Measurements from ENCODE around the gene PPARA.

DNA sequence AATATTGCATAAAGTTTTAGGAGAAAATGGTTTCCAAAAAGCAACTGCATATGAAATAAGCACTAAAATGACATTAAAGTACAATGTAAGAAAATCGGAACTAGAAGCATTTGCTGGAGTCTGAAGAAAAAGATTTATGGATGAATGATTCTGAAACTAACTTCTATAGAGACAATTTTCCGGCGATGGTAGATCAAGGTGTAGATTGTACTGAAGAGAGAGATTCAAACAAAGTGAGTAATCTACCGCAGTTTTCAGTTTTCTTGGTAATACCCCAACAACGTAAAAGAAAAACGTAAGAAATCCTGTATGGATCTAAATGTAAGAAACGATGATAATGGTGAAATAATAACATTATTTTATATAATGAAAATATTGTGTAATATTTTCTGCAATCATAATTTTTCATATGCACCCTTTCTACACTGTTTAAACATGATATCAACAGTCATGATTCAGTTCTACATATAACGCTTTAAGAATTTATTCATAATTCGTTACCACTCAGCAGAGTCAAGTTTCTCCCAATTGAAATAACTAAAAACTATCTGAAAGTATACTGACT, 101.6 kb downstream of the PPARA start:
- TF ChIP-seq, protein P1, sequence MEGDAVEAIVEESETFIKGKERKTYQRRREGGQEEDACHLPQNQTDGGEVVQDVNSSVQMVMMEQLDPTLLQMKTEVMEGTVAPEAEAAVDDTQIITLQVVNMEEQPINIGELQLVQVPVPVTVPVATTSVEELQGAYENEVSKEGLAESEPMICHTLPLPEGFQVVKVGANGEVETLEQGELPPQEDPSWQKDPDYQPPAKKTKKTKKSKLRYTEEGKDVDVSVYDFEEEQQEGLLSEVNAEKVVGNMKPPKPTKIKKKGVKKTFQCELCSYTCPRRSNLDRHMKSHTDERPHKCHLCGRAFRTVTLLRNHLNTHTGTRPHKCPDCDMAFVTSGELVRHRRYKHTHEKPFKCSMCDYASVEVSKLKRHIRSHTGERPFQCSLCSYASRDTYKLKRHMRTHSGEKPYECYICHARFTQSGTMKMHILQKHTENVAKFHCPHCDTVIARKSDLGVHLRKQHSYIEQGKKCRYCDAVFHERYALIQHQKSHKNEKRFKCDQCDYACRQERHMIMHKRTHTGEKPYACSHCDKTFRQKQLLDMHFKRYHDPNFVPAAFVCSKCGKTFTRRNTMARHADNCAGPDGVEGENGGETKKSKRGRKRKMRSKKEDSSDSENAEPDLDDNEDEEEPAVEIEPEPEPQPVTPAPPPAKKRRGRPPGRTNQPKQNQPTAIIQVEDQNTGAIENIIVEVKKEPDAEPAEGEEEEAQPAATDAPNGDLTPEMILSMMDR (IDR thresholded peaks at IDR 0.05) = no peak
- no peak for TF ChIP-seq EP300 (IDR thresholded peaks at IDR 0.05)
- TF ChIP-seq POLR2A (IDR thresholded peaks at IDR 0.05) = no peak
